HEK293T (cell line): ENCODE results near the gene PTPRG.

ENCODE experiments used
- CTCF ChIA-PET: fragments of 350-600 bp; formaldehyde crosslinking; extraction: SDS; loops from one replicate; lab custom pipeline; 2021; ENCODE audit warnings: antibody characterized with exemption, inconsistent platforms; lab: Yijun Ruan, JAX
- POLR2A ChIA-PET: fragments of 350-600 bp; formaldehyde crosslinking; extraction: SDS; loops from one replicate; lab custom pipeline; 2020; ENCODE audit warnings: antibody characterized with exemption, inconsistent platforms; lab: Yijun Ruan, JAX
- DNase-seq: peaks from one replicate; pipeline ENCODE4 v3.0.0; 2012; ENCODE audit warnings: mixed read lengths; ENCODE audit errors: extremely low spot score
- ARNT ChIP-seq: fragments of 450-650 bp; IDR thresholded peaks from 2 replicates; pipeline ENCODE4 v1.6.1; 2017; ENCODE audit warnings: mild to moderate bottlenecking
- BHLHE40 ChIP-seq: fragments of 450-650 bp; IDR thresholded peaks from 2 replicates; pipeline ENCODE4 v1.6.1; 2016; ENCODE audit warnings: mild to moderate bottlenecking, moderate library complexity, borderline replicate concordance
- CTBP1 ChIP-seq: fragments of 450-650 bp; IDR thresholded peaks from 2 replicates; pipeline ENCODE4 v1.6.1; 2016; ENCODE audit warnings: borderline replicate concordance
- ELF4 ChIP-seq: fragments of 450-650 bp; IDR thresholded peaks from 2 replicates; pipeline ENCODE4 v1.6.1; 2017; ENCODE audit warnings: antibody characterized with exemption
- FOXA1 ChIP-seq: fragments of 450-650 bp; IDR thresholded peaks from 2 replicates; pipeline ENCODE4 v1.6.1; 2016; ENCODE audit warnings: mild to moderate bottlenecking
- FOXK2 ChIP-seq: fragments of 450-650 bp; IDR thresholded peaks from 2 replicates; pipeline ENCODE4 v1.6.1; 2016; ENCODE audit warnings: mild to moderate bottlenecking
- FOXM1 ChIP-seq: fragments of 450-650 bp; IDR thresholded peaks from 2 replicates; pipeline ENCODE4 v1.6.1; 2017; ENCODE audit warnings: mild to moderate bottlenecking, borderline replicate concordance
- HDGF ChIP-seq: fragments of 450-650 bp; IDR thresholded peaks from 2 replicates; pipeline ENCODE4 v1.6.1; 2017; ENCODE audit warnings: antibody characterized with exemption, borderline replicate concordance
- L3MBTL2 ChIP-seq: fragments of 450-650 bp; conservative IDR thresholded peaks from 2 replicates; pipeline ENCODE4 v1.6.1; 2016; ENCODE audit warnings: mild to moderate bottlenecking
- LEF1 ChIP-seq: fragments of 450-650 bp; IDR thresholded peaks from 2 replicates; pipeline ENCODE4 v1.6.1; 2017; ENCODE audit warnings: mild to moderate bottlenecking, borderline replicate concordance
- NFRKB ChIP-seq: fragments of 450-650 bp; IDR thresholded peaks from 2 replicates; pipeline ENCODE4 v1.6.1; 2016; ENCODE audit warnings: mild to moderate bottlenecking, moderate library complexity
- SP1 ChIP-seq: fragments of 450-650 bp; IDR thresholded peaks from 2 replicates; pipeline ENCODE4 v1.6.1; 2017
- SUZ12 ChIP-seq: fragments of 450-650 bp; IDR thresholded peaks from 2 replicates; pipeline ENCODE4 v1.6.1; 2016; ENCODE audit warnings: mild to moderate bottlenecking
- TARDBP ChIP-seq: fragments of 450-650 bp; IDR thresholded peaks from 2 replicates; pipeline ENCODE4 v1.6.1; 2016
- ZNF384 ChIP-seq: fragments of 450-650 bp; IDR thresholded peaks from 2 replicates; pipeline ENCODE4 v1.6.1; 2016
- TF ChIP-seq, protein P1 (sequence below): fragments of 450-650 bp; IDR thresholded peaks from 2 replicates; pipeline ENCODE4 v1.6.1; 2016

PTPRG gene

DNA sequence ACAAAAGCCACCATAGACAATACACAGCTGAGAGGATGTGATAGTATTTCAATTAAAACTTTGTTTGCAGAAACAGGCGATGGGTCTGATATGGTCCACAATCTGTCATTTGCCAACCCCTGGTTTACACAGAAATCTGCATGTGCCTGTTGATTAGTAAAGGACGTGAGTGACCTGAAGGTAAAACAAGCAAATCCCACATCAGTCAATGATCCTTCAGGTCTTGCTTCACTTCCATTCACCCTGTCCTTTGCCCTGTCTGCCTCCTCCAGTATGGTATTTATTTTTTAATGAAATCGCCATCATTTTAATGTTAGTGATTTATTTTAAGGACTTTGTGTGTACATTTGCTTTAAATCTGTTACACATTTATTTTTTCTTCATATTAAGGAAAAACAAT, 645.8 kb downstream of the PTPRG start:
- ChIA-PET CTCF (no interaction called here), POLR2A (no interaction called here)
- no peak for DNase-seq
- TF ChIP-seq FOXK2: no peak
- no peak for TF ChIP-seq TARDBP
- TF ChIP-seq NFRKB: no peak
- no peak for TF ChIP-seq ARNT
- no peak for TF ChIP-seq SP1
- no peak for TF ChIP-seq L3MBTL2
- TF ChIP-seq SUZ12: no peak

DNA sequence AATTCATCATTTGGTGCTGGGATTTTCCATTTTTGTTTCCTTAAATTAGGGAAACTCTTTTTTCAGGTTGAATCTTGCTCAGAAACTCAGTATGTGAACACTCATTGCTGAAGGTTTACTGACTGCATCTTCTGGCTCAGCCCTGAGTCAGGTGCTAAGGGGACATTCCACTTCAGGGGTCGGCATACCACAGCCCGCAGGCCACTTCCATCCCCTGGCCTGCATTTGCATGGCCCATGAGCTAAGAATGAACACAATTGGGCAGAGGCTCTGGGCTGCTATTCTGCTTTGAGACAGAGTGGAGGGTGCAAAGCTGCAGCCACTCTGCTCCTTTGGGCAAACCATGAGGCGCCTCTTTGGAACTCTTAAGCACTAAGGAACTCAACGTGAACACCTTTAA, 647.0 kb downstream of the PTPRG start:
- no peak for DNase-seq
- CTCF ChIA-PET: no interaction called here
- TF ChIP-seq FOXA1 (no peak), NFRKB (no peak), FOXK2 (no peak), FOXM1 (no peak), ZNF384 (no peak), SP1 (no peak), TARDBP (no peak), CTBP1 (no peak), ELF4 (no peak), HDGF (no peak), ARNT (no peak), LEF1 (no peak), SUZ12 (no peak), L3MBTL2 (no peak), BHLHE40 (no peak)
- TF ChIP-seq, protein P1, sequence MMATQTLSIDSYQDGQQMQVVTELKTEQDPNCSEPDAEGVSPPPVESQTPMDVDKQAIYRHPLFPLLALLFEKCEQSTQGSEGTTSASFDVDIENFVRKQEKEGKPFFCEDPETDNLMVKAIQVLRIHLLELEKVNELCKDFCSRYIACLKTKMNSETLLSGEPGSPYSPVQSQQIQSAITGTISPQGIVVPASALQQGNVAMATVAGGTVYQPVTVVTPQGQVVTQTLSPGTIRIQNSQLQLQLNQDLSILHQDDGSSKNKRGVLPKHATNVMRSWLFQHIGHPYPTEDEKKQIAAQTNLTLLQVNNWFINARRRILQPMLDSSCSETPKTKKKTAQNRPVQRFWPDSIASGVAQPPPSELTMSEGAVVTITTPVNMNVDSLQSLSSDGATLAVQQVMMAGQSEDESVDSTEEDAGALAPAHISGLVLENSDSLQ: no peak
- POLR2A ChIA-PET: no interaction called here

- POLR2A ChIA-PET: no interaction called here
- DNase-seq: no peak
- CTCF ChIA-PET: no interaction called here
- TF ChIP-seq ARNT (no peak), NFRKB (no peak), TARDBP (no peak), CTBP1 (no peak), HDGF (no peak), ZNF384 (no peak), FOXM1 (no peak), ELF4 (no peak), LEF1 (no peak)
- TF ChIP-seq, protein P1: no peak
Observed at GRCh38 chr3:62209101-62209500, 647.7 kb downstream of the PTPRG start.

DNA sequence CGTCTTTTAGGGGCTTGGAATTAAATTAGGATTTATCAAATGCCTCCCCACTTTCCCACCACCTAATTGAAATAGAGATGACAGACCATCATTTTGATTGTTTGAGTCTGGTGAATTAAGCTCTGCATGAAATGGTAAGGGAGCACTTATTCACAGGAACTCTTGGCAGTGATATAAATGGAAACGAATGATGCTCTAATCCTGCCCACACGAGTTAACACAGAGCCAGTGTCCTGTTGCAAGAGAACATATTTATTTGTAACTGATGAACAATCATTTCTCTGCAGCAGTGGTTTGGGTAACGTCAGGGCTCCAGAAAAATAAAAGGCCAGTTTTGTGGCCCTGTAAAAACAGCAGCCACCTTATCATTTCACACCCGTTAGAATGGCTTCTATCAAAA, 648.6 kb downstream of the PTPRG start:
- DNase-seq: no peak
- POLR2A ChIA-PET: no interaction called here
- TF ChIP-seq L3MBTL2 (no peak), SUZ12 (no peak), FOXA1 (no peak), ZNF384 (no peak), LEF1 (no peak), BHLHE40 (no peak), SP1 (no peak), ELF4 (no peak), TARDBP (no peak), ARNT (no peak), NFRKB (no peak), HDGF (no peak), FOXM1 (no peak)
- TF ChIP-seq, protein P1: no peak
- CTCF ChIA-PET: no interaction called here

DNA sequence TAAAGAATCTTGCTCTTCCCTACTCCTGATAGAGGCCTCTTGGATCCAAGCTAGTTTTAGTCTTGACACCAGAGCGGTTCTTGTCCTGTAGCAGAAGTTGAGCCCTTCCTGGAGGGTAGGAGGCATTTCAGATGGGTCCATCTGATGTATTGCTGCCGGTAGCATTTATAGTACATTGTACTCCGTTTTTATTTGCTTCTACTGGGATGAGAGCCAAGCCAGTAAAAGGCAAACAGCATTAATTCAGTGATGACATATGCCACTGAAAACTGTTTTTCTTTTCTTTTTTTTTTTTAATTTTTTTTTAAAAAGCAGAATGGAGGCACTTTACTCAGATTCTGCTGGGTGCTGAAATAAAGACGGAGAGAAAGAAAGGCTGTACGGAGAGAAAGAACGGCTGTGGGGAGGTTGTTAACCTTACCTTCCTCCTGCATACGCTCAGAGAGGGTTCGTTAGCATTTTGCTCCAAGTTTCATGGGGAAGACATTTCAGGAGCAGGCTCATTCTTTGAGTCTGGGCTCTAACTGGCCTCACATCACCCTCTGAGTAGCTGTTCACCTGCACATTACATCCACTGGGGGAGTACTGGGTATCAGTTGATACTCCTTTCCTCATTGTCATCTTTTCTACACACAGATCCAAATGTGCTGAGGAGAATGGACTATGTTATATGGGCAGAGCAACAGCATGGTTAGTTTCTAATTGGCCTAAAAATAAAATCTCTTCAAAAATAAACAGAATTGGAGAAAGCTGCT, 650.5 kb downstream of the PTPRG start:
- peak; percentile 31 for DNase-seq
- POLR2A ChIA-PET: no interaction called here
- no peak for TF ChIP-seq CTBP1
- no peak for TF ChIP-seq ZNF384
- TF ChIP-seq, protein P1: no peak
- no peak for TF ChIP-seq FOXM1
- TF ChIP-seq HDGF: no peak
- TF ChIP-seq TARDBP: no peak
- TF ChIP-seq FOXK2: no peak
- TF ChIP-seq L3MBTL2: no peak
- no peak for TF ChIP-seq ARNT
- no peak for TF ChIP-seq NFRKB
- no peak for TF ChIP-seq LEF1
- TF ChIP-seq FOXA1: no peak
- no peak for TF ChIP-seq ELF4
- CTCF ChIA-PET: interaction anchor here (1.3 kb wide), 1 partner anchor 18 kb away, joined by 3 read pairs; no protein-coding TSS in a partner anchor

- ChIA-PET CTCF (no interaction called here), POLR2A (no interaction called here)
- TF ChIP-seq FOXA1 (no peak), L3MBTL2 (no peak), ARNT (no peak), SP1 (no peak), SUZ12 (no peak), FOXK2 (no peak), ELF4 (no peak), BHLHE40 (no peak), LEF1 (no peak)
- TF ChIP-seq, protein P1: no peak
- DNase-seq: no peak
Observed at GRCh38 chr3:62214850-62215249, 653.5 kb downstream of the PTPRG start.
